GM18951 (cell line): ENCODE data around the gene PCDHA8.
"Not testable (repeated sequence)": the region's sequence is repeated elsewhere in the genome, so short reads cannot be mapped to it uniquely, and the experiment has no call there.

ENCODE experiments used
- POLR2A ChIP-seq: IDR thresholded peaks from 4 replicates; pipeline ENCODE4 v1.6.1; 2011; ENCODE audit warnings: mild to moderate bottlenecking; ENCODE audit not compliant: insufficient read length, insufficient read depth; ENCODE audit errors: extremely low read depth
- in situ Hi-C: fragments of 300-500 bp; cut with MboI; formaldehyde crosslinking; loops from one replicate; pipeline ENCODE4 v1.12.0; 2022; ENCODE audit warnings: low sequenced_read_pairs, mixed read lengths, inconsistent platforms; ENCODE audit not compliant: unreplicated experiment

The PCDHA8 gene

DNA sequence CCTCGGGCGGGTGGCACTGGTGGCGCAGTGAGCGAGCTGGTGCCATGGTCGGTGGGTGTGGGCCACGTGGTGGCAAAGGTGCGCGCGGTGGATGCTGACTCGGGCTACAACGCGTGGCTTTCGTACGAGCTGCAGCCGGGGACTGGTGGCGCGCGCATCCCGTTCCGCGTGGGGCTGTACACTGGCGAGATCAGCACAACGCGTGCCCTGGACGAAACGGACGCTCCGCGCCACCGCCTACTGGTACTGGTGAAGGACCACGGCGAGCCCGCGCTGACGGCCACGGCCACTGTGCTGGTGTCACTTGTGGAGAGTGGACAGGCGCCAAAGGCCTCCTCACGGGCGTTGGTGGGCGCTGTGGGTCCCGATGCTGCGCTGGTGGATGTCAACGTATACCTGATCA is 32.1 kb upstream of the PCDHA8 start:
- in situ Hi-C loops, result no loop called here
- TF ChIP-seq POLR2A, result no peak

DNA sequence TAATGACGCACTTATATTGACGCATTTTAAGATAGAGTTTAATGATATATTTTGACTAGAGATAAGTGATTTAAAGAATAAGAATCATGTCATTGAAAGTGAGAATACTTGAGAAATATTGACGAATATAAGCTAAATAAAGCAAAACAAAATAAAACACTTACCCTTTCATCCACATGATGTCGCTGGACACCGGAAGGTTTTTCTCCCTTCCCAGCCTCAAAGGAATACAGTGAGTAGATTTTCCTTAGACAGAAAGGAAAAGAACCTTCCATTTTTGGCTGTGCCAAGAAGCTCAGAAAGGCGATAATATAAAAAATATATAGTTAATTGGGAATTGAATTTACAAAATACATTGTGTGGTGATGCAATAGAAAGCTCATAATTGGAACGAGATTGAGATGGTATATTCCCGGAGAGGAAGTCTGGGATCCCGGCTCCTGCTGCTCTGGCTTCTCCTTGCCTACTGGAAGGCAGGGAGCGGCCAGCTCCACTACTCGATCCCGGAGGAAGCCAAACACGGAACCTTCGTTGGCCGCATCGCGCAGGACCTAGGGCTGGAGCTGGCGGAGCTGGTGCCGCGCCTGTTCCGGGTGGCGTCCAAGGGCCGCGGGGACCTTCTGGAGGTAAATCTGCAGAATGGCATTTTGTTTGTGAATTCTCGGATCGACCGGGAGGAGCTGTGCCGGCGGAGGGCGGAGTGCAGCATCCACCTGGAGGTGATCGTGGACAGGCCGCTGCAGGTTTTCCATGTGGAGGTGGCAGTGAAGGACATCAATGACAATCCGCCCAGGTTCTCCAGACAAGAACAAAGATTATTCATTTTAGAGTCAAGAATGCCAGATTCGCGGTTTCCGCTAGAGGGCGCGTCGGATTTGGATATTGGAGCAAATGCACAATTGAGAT is 19.4 kb upstream of the PCDHA8 start, which contains the start of gene PCDHA5:
Gene PCDHA5, plus strand, starts transcription at position 239 of the 906 bp plus-strand sequence.
- in situ Hi-C loops, result no loop called here
- no peak for TF ChIP-seq POLR2A

GRCh38 chr5:140822281-140822629 is 18.7 kb upstream of the PCDHA8 start:
- in situ Hi-C loops, result no loop called here
- no peak for TF ChIP-seq POLR2A

DNA sequence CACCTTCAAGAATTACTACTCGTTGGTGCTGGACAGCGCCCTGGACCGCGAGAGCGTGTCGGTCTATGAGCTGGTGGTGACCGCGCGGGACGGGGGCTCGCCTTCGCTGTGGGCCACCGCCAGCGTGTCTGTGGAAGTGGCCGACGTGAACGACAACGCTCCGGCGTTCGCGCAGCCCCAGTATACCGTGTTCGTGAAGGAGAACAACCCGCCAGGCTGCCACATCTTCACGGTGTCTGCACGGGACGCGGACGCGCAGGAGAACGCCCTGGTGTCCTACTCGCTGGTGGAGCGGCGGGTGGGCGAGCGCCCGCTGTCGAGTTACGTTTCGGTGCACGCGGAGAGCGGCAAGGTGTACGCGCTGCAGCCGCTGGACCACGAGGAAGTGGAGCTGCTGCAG is 18.0 kb upstream of the PCDHA8 start:
- in situ Hi-C loops, result not testable (repeated sequence)

- in situ Hi-C loops, result no loop called here
- no peak for TF ChIP-seq POLR2A
These were observed 17.5 kb upstream of the PCDHA8 start for GRCh38 chr5:140823475-140823874.

DNA sequence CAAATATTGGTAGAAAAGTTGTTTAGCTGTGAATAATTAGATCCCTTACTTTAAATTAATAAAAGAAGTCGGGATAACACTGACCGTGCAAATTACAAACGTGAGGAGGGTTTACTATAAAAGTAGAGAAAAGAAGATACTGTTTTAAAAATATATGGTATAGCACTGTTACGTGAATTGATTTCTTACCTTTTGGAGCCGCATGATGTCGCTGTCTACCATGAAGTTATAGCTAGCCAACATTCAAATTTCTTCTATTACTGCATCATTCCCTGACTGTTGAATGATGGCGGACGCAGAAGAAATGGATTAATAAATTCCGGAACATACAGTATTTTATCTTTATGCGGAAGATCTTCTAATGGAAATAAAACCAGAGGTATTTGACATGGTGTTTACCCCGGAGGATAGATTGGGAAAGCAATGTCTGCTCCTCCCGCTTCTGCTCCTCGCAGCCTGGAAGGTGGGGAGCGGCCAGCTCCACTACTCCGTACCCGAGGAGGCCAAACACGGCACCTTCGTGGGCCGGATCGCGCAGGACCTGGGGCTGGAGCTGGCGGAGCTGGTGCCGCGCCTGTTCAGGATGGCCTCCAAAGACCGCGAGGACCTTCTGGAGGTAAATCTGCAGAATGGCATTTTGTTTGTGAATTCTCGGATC is 13.2 kb upstream of the PCDHA8 start, which contains the start of gene PCDHA6:
Gene PCDHA6, plus strand, starts transcription at position 257 of the 658 bp plus-strand sequence. Its CDS starts 132 bp downstream, at position 389.
- no peak for TF ChIP-seq POLR2A
- in situ Hi-C loops, result no loop called here

GRCh38 chr5:140828362-140828737 is 12.6 kb upstream of the PCDHA8 start:
- in situ Hi-C loops, result no loop called here
- no peak for TF ChIP-seq POLR2A

DNA sequence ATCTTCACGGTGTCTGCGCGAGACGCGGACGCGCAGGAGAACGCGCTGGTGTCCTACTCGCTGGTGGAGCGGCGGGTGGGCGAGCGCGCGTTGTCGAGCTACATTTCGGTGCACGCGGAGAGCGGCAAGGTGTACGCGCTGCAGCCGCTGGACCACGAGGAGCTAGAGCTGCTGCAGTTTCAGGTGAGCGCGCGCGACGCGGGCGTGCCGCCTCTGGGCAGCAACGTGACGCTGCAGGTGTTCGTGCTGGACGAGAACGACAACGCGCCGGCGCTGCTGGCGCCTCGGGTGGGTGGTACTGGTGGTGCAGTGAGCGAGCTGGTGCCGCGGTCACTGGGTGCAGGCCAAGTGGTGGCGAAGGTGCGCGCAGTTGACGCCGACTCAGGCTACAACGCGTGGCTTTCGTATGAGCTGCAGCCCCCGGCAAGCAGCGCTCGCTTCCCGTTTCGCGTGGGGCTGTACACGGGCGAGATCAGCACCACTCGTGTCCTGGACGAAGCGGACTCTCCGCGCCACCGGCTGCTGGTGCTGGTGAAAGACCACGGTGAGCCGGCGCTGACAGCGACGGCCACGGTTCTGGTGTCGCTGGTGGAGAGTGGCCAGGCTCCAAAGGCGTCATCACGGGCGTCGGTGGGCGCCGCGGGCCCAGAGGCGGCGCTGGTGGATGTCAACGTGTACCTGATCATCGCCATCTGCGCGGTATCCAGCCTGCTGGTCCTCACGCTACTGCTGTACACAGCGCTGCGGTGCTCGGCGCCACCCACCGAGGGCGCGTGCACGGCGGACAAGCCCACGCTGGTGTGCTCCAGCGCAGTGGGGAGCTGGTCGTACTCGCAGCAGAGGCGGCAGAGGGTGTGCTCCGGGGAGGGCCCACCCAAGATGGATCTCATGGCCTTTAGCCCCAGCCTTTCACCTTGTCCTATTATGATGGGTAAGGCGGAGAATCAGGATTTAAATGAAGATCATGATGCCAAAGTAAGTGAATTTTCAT is 11.2 kb upstream of the PCDHA8 start:
- in situ Hi-C loops, result not testable (repeated sequence)

- no peak for TF ChIP-seq POLR2A
- in situ Hi-C loops, result no loop called here
These were observed 7.0 kb upstream of the PCDHA8 start, which contains the start of gene PCDHA7 for GRCh38 chr5:140833993-140834392. PCDHA7 (plus strand) TSS chr5:140834269; CDS start chr5:140834384, 115 bp downstream.

- in situ Hi-C loops, result not testable (repeated sequence)
These were observed 6.5 kb upstream of the PCDHA8 start for GRCh38 chr5:140834439-140835008.

DNA sequence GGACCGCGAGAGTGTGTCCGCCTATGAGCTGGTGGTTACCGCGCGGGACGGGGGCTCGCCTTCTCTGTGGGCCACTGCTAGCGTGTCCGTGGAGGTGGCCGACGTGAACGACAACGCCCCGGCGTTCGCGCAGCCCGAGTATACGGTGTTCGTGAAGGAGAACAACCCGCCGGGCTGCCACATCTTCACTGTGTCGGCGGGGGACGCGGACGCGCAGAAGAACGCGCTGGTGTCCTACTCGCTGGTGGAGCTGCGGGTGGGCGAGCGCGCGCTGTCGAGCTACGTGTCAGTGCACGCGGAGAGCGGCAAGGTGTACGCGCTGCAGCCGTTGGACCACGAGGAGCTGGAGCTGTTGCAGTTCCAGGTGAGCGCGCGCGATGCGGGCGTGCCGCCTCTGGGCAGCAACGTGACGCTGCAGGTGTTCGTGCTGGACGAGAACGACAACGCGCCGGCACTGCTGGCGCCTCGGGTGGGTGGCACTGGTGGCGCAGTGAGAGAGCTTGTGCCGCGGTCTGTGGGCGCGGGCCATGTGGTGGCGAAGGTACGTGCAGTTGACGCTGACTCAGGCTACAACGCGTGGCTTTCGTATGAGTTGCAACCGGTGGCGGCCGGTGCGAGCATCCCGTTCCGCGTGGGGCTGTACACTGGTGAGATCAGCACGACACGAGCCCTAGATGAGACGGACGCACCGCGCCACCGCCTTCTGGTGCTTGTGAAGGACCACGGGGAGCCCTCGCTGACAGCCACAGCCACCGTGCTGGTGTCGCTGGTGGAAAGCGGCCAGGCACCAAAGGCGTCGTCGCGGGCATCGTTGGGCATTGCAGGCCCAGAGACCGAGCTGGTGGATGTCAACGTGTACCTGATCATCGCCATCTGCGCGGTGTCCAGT is 5.1 kb upstream of the PCDHA8 start:
- in situ Hi-C loops, result no loop called here
- TF ChIP-seq POLR2A, result no peak
